NOMO-1 (cell line): ENCODE data around the gene TTC34.

Experiments
- DNase-seq, 2 experiments: peaks; one replicate each; lab custom pipeline; 2025; ENCODE audit not compliant: unreplicated experiment in 2 of 2; lab: John Stamatoyannopoulos, UW

TTC34 gene

DNA sequence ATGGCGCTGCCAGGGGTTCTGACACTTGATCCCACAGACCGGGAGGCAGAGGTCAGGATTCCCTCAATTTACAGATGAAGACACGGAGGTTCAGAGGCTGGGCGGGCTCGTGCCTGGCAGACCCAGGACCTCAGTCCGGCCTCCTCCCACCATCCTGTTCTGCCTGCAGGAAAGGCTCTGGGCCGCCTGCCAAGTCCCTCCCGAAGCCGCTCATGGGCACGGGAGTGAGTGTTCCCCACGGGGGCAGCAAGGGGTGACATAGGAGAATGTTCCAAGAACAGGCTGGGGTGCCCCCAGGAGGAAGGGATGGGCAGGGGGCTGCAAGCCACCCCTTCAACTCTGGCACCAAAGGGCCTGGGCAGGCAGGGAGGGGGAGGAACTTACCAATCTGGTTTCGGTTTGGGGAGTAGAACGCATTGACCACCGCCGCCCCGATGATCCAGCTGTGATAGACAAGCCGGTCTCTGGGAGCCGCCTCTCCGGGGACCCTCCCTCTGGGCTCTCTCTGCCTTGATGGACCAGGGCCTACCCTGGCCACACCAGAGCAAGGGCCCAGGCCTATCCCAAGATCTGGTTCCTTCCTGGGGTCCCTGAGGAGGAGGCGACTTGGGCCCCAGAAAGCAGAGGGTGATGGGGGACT lies 207.4 kb downstream of the TTC34 start:
- no peak for DNase-seq

DNA sequence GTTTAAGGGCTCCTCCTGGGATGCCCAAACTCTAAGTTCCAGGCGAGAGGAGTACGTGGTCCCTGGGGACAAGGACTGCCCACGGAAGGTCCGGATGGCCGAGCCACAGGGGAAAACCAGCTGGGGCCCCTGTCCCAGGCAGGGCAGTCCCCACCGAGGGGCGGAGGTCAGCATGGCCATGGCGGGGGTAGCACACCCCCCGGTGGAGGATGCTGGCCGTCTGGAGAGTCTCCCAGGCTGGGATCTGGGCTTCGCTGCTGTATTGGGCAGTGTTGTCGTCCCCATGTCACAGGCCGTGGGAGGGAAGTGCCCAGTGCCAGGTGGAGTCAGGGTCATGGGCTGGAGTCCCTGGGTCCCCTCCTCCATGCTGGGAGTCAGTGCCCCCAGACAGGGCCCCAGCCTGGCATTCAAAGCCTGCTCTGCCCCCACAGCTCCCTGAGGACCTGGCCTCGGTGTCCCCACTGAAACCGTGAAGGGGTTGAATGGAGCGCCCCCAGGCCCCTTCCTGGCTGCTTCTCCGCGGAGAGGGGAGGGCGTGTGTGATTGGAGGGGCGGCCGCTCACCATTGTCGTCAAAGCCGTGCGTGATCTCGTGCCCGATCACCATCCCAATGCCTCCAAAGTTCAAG lies 208.1 kb downstream of the TTC34 start:
- no peak for DNase-seq

DNA sequence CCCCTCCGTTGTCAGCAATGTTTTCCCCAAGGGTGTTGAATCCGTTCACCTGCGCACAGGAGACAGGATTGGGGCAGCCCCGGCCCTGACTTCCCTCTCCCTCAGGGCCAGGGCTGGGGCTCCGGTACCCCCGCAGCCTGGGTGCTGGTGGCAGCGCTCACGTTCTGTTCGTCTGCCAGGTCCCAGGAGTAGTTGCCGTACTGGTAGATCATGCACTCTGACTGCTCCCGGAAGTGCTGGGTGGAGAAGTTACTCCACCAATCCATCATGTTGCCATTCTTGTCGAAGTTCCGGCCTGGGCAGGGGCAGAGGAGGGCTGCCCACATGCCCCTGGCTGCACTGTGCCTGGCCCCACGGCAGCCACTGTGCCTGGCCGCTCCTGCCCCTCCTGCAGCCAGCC lies 208.8 kb downstream of the TTC34 start:
- DNase-seq, result peak in 1 of 2 experiments; percentile 2

DNA sequence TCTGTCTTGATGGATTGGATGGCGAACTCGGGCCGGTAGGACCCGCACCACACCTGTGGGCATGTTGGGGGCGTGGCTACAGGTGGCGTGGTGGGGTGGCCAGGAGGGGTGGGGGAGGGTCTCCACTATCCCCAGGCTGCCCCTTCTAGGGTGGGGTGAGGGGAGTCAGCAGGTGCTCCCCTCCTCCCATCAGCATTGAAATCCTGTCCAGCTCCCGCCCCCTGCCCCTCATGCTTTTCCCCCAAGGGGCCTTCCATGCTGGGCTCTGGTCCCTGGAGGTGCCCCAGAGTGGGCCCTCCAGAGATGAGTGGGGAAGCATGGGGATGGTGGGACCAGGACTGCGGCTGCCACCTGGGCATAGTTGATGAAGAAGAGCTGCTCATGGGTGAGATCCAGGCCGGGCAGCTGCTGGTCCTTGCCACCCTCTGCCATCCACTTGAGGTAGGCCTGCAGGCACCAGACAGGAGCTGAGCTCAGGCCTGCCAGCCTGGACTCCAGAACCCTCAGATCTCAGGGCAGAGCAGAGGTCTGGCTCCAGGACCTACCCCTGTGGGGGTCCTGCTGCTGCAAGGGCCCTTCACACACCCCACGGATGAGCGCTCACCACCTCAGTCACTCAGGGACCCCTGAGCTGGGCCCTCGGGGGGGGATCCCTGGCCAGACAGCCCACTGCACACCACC lies 209.8 kb downstream of the TTC34 start:
- no peak for DNase-seq

DNA sequence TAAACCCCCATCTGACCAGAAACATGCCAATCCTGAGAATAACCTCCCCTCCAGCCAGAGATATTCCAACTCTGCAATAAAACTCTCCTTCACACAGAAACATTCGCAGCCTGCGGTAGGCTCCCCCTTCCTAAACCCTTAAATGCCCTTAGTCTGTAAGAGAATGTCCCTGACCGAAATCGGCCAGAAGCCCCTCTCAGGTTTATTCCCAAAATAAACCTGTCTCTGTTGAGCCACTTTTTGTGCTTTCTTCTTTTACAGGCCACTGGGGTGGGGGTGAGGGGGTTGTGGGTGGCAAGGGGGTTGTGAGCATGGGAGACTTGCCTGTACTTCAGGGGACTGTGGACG lies 210.3 kb downstream of the TTC34 start:
- DNase-seq, result no peak

DNA sequence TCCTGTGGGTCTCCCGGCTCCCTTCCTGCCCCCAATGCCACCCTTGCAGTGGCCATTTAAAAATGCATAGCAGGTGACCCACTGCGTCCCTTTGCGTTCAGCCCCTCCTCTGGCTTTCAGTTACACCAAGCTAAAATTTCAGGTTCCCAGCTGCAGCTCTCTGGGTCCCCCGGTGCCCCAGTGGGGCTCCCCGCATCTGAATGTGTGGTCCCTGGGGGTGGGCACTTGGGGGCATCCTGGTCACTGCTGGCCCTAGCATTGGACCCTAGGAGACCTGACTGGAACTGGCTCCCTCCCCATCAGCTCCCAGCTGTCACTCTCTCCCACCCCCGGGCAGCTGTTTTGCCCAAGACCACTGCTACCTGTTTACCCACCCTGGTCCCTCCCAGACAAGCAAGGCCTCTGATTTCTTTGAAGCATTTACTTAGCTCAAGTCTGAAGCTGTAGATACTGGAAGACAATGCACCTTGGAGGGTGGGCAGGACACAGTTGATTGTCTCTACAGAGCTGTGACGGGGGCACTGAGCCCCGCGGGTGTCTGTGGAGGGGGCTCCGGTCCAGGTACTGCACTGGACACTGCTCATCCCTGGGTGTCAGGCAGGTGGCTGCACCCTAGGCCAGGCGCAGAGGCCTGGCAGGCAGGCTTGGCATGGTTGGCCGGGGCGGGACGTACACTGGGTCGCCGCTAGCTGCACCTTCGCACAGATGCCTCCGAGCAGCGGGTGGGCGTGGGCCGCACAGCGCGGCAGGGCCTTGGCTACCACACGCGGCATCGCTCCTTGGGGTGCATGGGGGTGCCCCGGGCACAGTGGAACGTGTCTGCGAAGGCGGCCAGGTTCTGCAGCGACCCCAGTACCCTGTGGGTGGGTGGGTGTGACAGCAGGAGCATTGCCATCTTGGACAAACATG lies 211.0 kb downstream of the TTC34 start:
- DNase-seq, result no peak

DNA sequence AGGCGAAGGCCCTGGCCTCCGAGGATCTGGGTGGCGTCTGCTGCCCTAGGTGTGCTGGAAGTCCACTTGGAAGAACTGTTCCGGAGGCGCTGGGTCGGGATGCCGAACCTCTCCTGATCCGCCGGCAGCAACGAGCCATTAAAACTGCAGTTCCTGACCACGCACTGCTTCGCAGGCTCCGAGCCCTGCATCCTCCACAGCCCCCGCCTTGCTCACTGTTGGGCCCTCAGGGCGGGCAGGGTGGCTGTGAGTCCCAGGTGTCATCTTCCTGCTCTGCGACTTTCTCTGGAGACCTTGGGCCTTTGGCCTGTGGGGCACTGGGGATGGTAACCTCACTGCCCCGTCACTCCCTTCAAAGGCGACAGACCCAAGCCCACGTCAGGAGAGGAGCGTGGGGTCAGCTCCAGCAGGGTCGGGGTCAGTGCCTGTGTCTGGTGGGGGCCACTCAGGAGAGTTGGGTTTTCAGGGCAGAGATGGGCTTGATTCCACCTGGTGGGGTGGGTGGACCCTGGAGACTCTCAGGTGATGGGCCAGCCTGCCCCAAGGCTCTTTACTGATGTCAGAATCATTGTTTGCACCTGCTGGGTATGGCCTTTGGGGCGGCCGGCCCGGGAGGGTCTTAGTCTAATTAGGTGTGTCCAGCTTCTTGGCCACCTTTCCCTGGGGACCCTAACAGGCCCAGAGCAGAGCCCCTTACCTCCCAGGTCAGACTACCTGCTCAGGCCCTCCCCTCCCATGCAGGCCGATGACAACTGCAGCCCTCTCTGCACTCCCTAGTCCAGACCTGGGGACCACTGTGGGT lies 211.9 kb downstream of the TTC34 start:
- no peak for DNase-seq

DNA sequence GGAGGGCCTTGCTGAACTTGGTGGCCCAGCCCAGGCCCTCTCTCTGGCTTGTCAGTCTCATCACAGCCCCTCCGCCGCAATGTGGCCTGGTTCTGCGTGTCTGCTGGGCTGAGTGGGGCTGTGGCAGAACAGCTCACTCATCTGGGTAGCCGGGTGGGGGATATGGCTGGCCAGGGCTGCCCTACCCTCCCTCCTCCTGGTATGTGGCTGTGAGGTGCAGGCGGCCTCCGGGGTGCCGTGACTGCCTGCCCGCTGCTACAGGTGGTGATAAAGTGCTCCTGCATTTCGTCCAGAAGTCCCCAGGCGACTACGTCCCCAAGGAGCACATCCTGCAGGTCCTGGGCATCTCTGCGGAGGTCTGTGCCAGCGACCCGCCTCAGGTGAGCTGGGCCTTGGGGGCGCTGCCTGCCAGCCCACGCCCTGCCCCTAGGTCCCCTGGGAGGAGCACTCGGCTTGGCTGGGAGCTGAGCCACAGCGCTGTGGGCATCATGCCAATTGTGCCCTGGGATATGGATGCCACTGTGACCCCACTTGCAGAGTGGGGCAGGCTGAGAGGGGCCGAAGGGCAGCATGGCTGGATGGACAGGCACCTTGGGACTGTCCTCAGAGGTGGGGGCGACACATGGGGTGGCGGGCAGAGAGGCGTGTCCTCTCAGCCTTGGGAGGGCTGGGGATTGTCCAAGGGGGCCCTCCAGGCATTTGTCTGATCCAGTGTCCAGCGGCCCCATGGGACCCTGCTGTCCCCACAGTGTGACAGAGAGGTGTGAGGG lies 212.6 kb downstream of the TTC34 start:
- no peak for DNase-seq

DNA sequence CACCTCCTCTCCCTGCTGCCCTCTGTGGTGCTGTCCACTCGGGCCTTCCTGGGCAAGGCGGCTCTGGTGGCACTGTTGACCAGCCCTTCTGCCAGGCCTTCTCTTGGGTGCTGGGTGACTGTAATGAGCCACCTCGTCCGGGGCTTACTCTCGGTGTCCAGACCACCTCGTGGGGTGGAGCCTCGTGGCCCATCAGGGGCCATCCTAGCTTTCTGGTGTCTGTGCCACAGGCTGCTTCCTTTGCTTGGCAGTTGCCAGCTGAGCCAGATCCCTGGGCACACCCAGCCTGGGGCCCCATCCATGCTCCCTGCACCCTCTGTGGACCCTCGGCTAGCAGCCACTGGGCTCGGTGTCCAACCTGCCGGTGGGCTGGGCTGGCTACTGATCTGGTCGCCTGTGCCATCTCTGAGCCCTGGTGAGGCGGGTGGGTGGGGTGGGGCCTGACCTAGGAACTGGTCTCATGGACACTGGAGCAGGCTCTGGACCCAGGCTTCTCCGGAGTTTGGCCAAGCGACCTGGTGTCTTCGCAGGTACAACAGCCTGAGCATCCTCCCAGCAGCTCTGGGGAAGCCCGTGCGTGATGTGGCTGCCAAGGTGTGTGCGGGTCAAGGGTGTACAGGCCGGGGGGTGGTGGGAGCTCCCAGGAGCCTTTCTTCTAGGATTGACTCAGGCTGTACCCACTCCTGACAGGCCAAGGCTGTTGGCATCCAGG lies 213.5 kb downstream of the TTC34 start:
- DNase-seq, result no peak

DNA sequence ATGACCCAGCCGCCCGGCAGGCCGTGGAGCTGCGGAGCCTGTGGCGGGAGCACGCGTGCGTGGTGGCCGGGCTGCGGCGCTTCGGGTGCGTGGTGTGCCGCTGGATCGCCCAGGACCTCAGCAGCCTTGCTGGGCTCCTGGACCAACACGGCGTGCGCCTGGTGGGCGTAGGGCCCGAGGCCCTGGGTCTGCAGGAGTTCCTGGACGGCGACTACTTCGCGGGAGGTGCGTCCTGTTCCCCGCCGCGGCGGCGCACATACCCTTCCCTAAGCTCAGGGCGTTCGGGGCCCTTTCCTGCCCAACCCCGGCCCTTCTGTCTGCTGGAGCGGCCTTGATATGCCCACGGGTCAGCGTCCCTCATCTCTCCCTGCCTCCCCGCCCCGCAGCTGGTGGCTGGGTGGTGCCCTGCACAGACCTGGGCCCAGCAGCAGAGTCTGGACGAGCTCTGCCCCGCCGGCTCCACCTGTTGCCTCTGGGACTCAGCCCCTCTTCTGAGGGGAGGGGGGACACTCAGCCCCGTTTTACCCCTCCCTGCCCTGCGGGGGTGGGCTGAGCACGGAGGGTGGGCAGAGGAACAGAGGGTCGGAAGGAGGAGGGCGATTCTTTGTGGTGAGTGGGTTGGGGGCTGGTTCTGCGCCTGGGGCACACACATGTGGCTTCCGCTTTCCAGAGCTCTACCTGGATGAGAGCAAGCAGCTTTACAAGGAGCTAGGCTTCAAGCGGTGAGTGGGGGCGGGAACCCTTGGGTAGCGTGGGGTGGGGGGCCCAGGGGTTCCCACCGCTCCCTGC lies 214.2 kb downstream of the TTC34 start:
- DNase-seq, result peak in 1 of 2 experiments; percentile 5

DNA sequence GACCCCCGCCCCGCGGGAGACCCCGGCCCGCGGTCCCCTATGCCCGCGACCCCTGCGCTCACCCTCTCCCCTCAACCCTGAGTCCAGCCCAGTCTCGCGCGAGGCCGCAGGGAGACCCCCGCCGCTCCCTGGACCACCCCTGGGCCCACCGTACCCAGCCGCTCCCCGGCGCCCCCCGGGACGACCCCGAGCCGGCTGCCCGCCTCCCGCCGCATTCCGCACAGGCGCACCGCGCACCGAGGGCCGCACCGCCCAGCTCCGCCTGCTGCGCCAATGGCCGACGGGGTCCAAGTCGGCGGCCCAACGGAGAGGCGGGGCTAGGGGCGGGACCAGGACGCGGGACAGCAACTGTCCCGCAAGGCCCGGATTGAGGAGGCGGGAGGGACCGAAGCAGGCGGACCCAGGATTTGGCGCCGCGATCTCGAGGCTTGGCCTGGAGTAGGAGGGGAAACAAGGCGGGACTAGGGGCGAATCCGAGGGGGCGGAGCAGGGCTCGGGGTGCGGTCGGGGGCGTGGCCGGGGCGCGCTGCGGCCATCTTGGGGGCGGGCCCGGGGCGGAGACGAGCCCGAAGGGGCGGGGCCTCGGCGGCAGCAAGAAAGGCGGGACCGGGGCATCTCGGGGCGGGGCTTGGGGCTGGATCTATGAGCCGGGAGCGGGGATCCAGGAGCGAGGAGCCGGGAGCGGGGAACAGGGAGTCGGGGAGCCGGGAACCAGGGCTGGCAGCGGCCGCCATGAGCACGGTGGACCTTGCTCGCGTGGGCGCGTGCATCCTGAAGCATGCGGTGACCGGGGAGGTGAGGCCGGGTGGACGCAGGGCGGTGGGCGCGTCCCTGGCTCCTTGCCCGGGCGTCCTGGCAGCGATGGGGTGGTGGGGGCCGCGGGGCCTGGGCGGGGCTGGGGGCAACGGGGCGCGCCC lies 215.1 kb downstream of the TTC34 start, which contains the start of gene PRXL2B:
PRXL2B (plus strand) TSS at position 624 of the 917 bp plus-strand sequence; CDS start at position 733, 109 bp downstream.
- peak; percentile 97 to 98 for DNase-seq
